Uterus (tissue), 4 donors: ENCODE data around the gene SPATA45. TPM values are rescaled to one million over a fixed set of nuclear protein-coding genes. Genes with fewer than 3 reads are reported as not detected.

Source experiments
- DNase-seq, 2 donors: peaks; one replicate each; pipeline ENCODE4 v3.0.0-alpha.2; 2019 to 2020
- H3K27ac ChIP-seq, 2 donors: fragments of 200-600 bp; sonication (generic); 1 replicate in 1 of 2; 2 replicates in 1 of 2; pipeline ENCODE4 v1.5.1; 2016 to 2018
- H3K27me3 ChIP-seq, 2 donors: fragments of 200-600 bp; sonication (generic); one replicate each; pipeline ENCODE4 v1.5.1; 2018 to 2019; ENCODE audit warnings: control low read depth in 1 of 2
- H3K36me3 ChIP-seq, 2 donors: fragments of 200-600 bp; sonication (generic); one replicate each; pipeline ENCODE4 v1.5.1; 2019; ENCODE audit warnings: control low read depth in 1 of 2
- H3K4me1 ChIP-seq, 2 donors: fragments of 200-600 bp; sonication (generic); one replicate each; pipeline ENCODE4 v1.5.1; 2018 to 2019; ENCODE audit warnings: control low read depth in 1 of 2
- H3K4me3 ChIP-seq, 2 donors: fragments of 200-600 bp; sonication (generic); 1 replicate in 1 of 2; 2 replicates in 1 of 2; pipeline ENCODE4 v1.5.1; 2018 to 2019; ENCODE audit warnings: mild to moderate bottlenecking in 1 of 2
- H3K9me3 ChIP-seq, 2 donors: fragments of 200-600 bp; sonication (generic); one replicate each; pipeline ENCODE4 v1.5.1; 2019; ENCODE audit warnings: control low read depth in 1 of 2
- CTCF ChIP-seq, 4 experiments: fragments of 200-600 bp in 2 of 4; fragments of 450-650 bp in 2 of 4; sonication (generic) in 2 of 4; IDR thresholded peaks; one replicate each; pipeline ENCODE4 v1.5.1; 2016 to 2019; ENCODE audit warnings: antibody characterized with exemption in 4 of 4, mild to moderate bottlenecking in 2 of 4, moderate library complexity in 1 of 4
- POLR2A ChIP-seq, 2 donors: fragments of 450-650 bp; IDR thresholded peaks; one replicate each; pipeline ENCODE4 v1.6.1; 2016; ENCODE audit warnings: antibody characterized with exemption in 2 of 2, mild to moderate bottlenecking in 1 of 2, moderate library complexity in 1 of 2
- intact Hi-C: fragments of 100-400 bp; cut with DNase I; formaldehyde crosslinking; loops from one replicate; pipeline ENCODE4 v1.15.1; 2023; ENCODE audit warnings: low total_unique reads
- total RNA-seq, 4 donors: library from RNA; depleted of rRNA in 3 of 4; stranded (reverse); fragments of >200 nt in 3 of 4; gene quantifications; one replicate each; pipeline versions ENCODE4 v1.1.0 to v1.2.4, GENCODE V29; 2014 to 2023
- donor health status: DM: yes; HTN: yes; CAD: no.

SPATA45 gene
- total RNA-seq: not detected

GRCh38 chr1:212847549-212847948, at the start of gene SPATA45:
Gene SPATA45 (minus strand): TSS chr1:212847649. CDS start chr1:212836149, 11,500 bp downstream.
- no peaks in the 10 kb centered on the region for H3K27me3 ChIP-seq
- TF ChIP-seq CTCF (IDR thresholded peaks at IDR 0.05) (no peak), POLR2A (IDR thresholded peaks at IDR 0.05) (no peak)
- intact Hi-C loops: no loop called here
- H3K9me3 ChIP-seq: no peaks in the 10 kb centered on the region
- no peak within 1 kb of the TSS for H3K4me3 ChIP-seq
- H3K27ac ChIP-seq: no peak within 1 kb of the TSS
- no peak for DNase-seq
- no peaks in the 10 kb centered on the region for H3K36me3 ChIP-seq
- H3K4me1 ChIP-seq: no peaks in the 10 kb centered on the region

GRCh38 chr1:212892108-212892507, 44.7 kb upstream of the SPATA45 start:
- intact Hi-C loops: no loop called here
- no peaks in the 10 kb centered on the region for H3K36me3 ChIP-seq

GRCh38 chr1:212884592-212884991, 37.1 kb upstream of the SPATA45 start:
- Histone ChIP-seq H3K4me3 (no peak overlapping the region), H3K36me3 (no peaks in the 10 kb centered on the region), H3K27ac (no peak overlapping the region), H3K9me3 (no peaks in the 10 kb centered on the region), H3K27me3 (no peaks in the 10 kb centered on the region), H3K4me1 (no peaks in the 10 kb centered on the region)
- TF ChIP-seq POLR2A (IDR thresholded peaks at IDR 0.05) (no peak), CTCF (IDR thresholded peaks at IDR 0.05) (no peak)
- DNase-seq: no peak
- intact Hi-C loops: no loop called here

More at GRCh38 chr1:212892108-212892507, 44.7 kb upstream of the SPATA45 start:
- TF ChIP-seq POLR2A (IDR thresholded peaks at IDR 0.05) (no peak), CTCF (IDR thresholded peaks at IDR 0.05) (no peak)
- Histone ChIP-seq H3K4me3 (no peak overlapping the region), H3K9me3 (no peaks in the 10 kb centered on the region), H3K4me1 (no peaks in the 10 kb centered on the region), H3K27ac (no peak overlapping the region), H3K27me3 (no peaks in the 10 kb centered on the region)
- no peak for DNase-seq

- Histone ChIP-seq H3K4me3 (no peak overlapping the region), H3K4me1 (no peaks in the 10 kb centered on the region), H3K36me3 (no peaks in the 10 kb centered on the region), H3K9me3 (no peaks in the 10 kb centered on the region), H3K27me3 (no peaks in the 10 kb centered on the region), H3K27ac (no peak overlapping the region)
- TF ChIP-seq POLR2A (IDR thresholded peaks at IDR 0.05) (no peak), CTCF (IDR thresholded peaks at IDR 0.05) (no peak)
- intact Hi-C loops: no loop called here
- no peak for DNase-seq
These were observed 32.7 kb upstream of the SPATA45 start for GRCh38 chr1:212879947-212880690.

- no peak for TF ChIP-seq CTCF (IDR thresholded peaks at IDR 0.05)
- no peak for TF ChIP-seq POLR2A (IDR thresholded peaks at IDR 0.05)
- no peak overlapping the region for H3K4me3 ChIP-seq
- H3K9me3 ChIP-seq: no peaks in the 10 kb centered on the region
- no peaks in the 10 kb centered on the region for H3K27me3 ChIP-seq
- no peak overlapping the region for H3K27ac ChIP-seq
- intact Hi-C loops: no loop called here
- H3K4me1 ChIP-seq: no peaks in the 10 kb centered on the region
- no peak for DNase-seq
- no peaks in the 10 kb centered on the region for H3K36me3 ChIP-seq
These were observed 31.0 kb upstream of the SPATA45 start for GRCh38 chr1:212878418-212878817.
